Esophagus muscularis mucosa (tissue), 4 donors: Measurements from ENCODE around the gene FMN2.

Source experiments
- EP300 ChIP-seq: sonication (generic); formaldehyde crosslinking; IDR thresholded peaks from one replicate; pipeline ENCODE4 v1.6.1; 2017; ENCODE audit warnings: antibody characterized with exemption
- POLR2A ChIP-seq: fragments of 450-650 bp; IDR thresholded peaks from one replicate; pipeline ENCODE4 v1.6.1; 2017; ENCODE audit warnings: antibody characterized with exemption, moderate library complexity, mild to moderate bottlenecking, low read depth
- POLR2AphosphoS5 ChIP-seq, 2 donors: sonication (generic); formaldehyde crosslinking; IDR thresholded peaks; one replicate each; pipeline ENCODE4 v1.6.1; 2017; ENCODE audit warnings: antibody characterized with exemption in 2 of 2
- TF ChIP-seq, protein P1 (sequence below), 3 experiments: fragments of 200-600 bp in 2 of 3; fragments of 450-650 bp in 1 of 3; sonication (generic) in 2 of 3; IDR thresholded peaks; one replicate each; pipeline ENCODE4 v1.5.1; 2017 to 2019; ENCODE audit warnings: antibody characterized with exemption in 3 of 3, mild to moderate bottlenecking in 2 of 3, moderate library complexity in 1 of 3

- no peak for TF ChIP-seq POLR2AphosphoS5 (IDR thresholded peaks at IDR 0.05)
- TF ChIP-seq, protein P1, sequence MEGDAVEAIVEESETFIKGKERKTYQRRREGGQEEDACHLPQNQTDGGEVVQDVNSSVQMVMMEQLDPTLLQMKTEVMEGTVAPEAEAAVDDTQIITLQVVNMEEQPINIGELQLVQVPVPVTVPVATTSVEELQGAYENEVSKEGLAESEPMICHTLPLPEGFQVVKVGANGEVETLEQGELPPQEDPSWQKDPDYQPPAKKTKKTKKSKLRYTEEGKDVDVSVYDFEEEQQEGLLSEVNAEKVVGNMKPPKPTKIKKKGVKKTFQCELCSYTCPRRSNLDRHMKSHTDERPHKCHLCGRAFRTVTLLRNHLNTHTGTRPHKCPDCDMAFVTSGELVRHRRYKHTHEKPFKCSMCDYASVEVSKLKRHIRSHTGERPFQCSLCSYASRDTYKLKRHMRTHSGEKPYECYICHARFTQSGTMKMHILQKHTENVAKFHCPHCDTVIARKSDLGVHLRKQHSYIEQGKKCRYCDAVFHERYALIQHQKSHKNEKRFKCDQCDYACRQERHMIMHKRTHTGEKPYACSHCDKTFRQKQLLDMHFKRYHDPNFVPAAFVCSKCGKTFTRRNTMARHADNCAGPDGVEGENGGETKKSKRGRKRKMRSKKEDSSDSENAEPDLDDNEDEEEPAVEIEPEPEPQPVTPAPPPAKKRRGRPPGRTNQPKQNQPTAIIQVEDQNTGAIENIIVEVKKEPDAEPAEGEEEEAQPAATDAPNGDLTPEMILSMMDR (IDR thresholded peaks at IDR 0.05), result no peak
- no peak for TF ChIP-seq POLR2A
- no peak for TF ChIP-seq EP300
These were observed 134.4 kb downstream of the FMN2 start for GRCh38 chr1:240226102-240226501.
